T-helper 1 cell treated with Interleukin-12 subunit alpha and Interleukin-12 subunit beta and Interleukin-4 antibody, amounts not matched to agents 30 μg/mL and 1 μg/mL, for 36 hours (primary cell): Measurements from ENCODE around the gene ULBP1.
"Not testable (repeated sequence)": the region's sequence is repeated elsewhere in the genome, so short reads cannot be mapped to it uniquely, and the experiment has no call there.

Experiments used
- H3K27ac Mint-ChIP-seq: one replicate; pipeline ENCODE4 v1.8.0; 2021; ENCODE audit warnings: mild to moderate bottlenecking, mixed read lengths
- H3K27me3 Mint-ChIP-seq: one replicate; pipeline ENCODE4 v1.8.0; 2021; ENCODE audit warnings: low read depth, mixed read lengths
- H3K36me3 Mint-ChIP-seq: one replicate; pipeline ENCODE4 v1.8.0; 2021; ENCODE audit warnings: low read depth, mixed read lengths
- H3K4me1 Mint-ChIP-seq: one replicate; pipeline ENCODE4 v1.8.0; 2021; ENCODE audit warnings: low read depth, mixed read lengths
- H3K4me3 Mint-ChIP-seq: one replicate; pipeline ENCODE4 v1.8.0; 2021; ENCODE audit warnings: mild to moderate bottlenecking, moderate library complexity, mixed read lengths
- H3K9me3 Mint-ChIP-seq: one replicate; pipeline ENCODE4 v1.8.0; 2021; ENCODE audit warnings: mixed read lengths

The ULBP1 gene

GRCh38 chr6:149967999-149968398 is 4.3 kb downstream of the ULBP1 start:
- Mint-ChIP-seq H3K4me1 (peaks cover 24% of the 10 kb centered on the region), H3K36me3 (peaks cover 11% of the 10 kb centered on the region), H3K27me3 (peaks cover 88% of the 10 kb centered on the region)
- not testable (repeated sequence) for H3K4me3 Mint-ChIP-seq, H3K27ac Mint-ChIP-seq, H3K9me3 Mint-ChIP-seq

GRCh38 chr6:149968909-149969308 is 5.2 kb downstream of the ULBP1 start:
- H3K4me3 Mint-ChIP-seq, H3K27ac Mint-ChIP-seq, H3K9me3 Mint-ChIP-seq: not testable (repeated sequence)
- H3K27me3 Mint-ChIP-seq, result peaks cover 84% of the 10 kb centered on the region
- peaks cover 11% of the 10 kb centered on the region for H3K36me3 Mint-ChIP-seq
- H3K4me1 Mint-ChIP-seq, result peaks cover 18% of the 10 kb centered on the region

GRCh38 chr6:149969635-149970034 is 5.9 kb downstream of the ULBP1 start:
- Mint-ChIP-seq H3K4me3 (no peak overlapping the region), H3K4me1 (peaks cover 13% of the 10 kb centered on the region), H3K27me3 (peaks cover 84% of the 10 kb centered on the region), H3K27ac (no peak overlapping the region), H3K9me3 (no peaks in the 10 kb centered on the region), H3K36me3 (peaks cover 11% of the 10 kb centered on the region)

- H3K9me3 Mint-ChIP-seq, H3K4me1 Mint-ChIP-seq, H3K4me3 Mint-ChIP-seq, H3K27ac Mint-ChIP-seq, H3K36me3 Mint-ChIP-seq: not testable (repeated sequence)
- peaks cover 87% of the 10 kb centered on the region for H3K27me3 Mint-ChIP-seq
These were observed 10.7 kb downstream of the ULBP1 start for GRCh38 chr6:149974394-149974793.

GRCh38 chr6:149974825-149975224 is 11.1 kb downstream of the ULBP1 start:
- Mint-ChIP-seq H3K4me1 (no peaks in the 10 kb centered on the region), H3K27me3 (peaks cover 87% of the 10 kb centered on the region), H3K27ac (no peak overlapping the region), H3K9me3 (no peaks in the 10 kb centered on the region), H3K4me3 (no peak overlapping the region), H3K36me3 (peaks cover 2% of the 10 kb centered on the region)

GRCh38 chr6:149975400-149975799 is 11.7 kb downstream of the ULBP1 start:
- Mint-ChIP-seq H3K4me3 (no peak overlapping the region), H3K27me3 (peaks cover 86% of the 10 kb centered on the region), H3K27ac (peak overlapping the region; percentile 4), H3K4me1 (no peaks in the 10 kb centered on the region), H3K9me3 (no peaks in the 10 kb centered on the region), H3K36me3 (peaks cover 2% of the 10 kb centered on the region)

GRCh38 chr6:149977221-149977620 is 13.5 kb downstream of the ULBP1 start:
- Mint-ChIP-seq H3K36me3 (peaks cover 2% of the 10 kb centered on the region), H3K4me1 (peaks cover 4% of the 10 kb centered on the region), H3K27me3 (peaks cover 91% of the 10 kb centered on the region), H3K4me3 (no peak overlapping the region), H3K27ac (no peak overlapping the region), H3K9me3 (no peaks in the 10 kb centered on the region)

- H3K27ac Mint-ChIP-seq, result no peak overlapping the region
- no peaks in the 10 kb centered on the region for H3K36me3 Mint-ChIP-seq
- H3K4me3 Mint-ChIP-seq, result no peak overlapping the region
- no peaks in the 10 kb centered on the region for H3K9me3 Mint-ChIP-seq
- peaks cover 4% of the 10 kb centered on the region for H3K4me1 Mint-ChIP-seq
- H3K27me3 Mint-ChIP-seq, result peaks cover 94% of the 10 kb centered on the region
These were observed 14.9 kb downstream of the ULBP1 start for GRCh38 chr6:149978610-149979009.

GRCh38 chr6:149979293-149979692 is 15.6 kb downstream of the ULBP1 start:
- Mint-ChIP-seq H3K9me3 (no peaks in the 10 kb centered on the region), H3K36me3 (no peaks in the 10 kb centered on the region), H3K27ac (no peak overlapping the region), H3K4me1 (peaks cover 4% of the 10 kb centered on the region), H3K4me3 (no peak overlapping the region), H3K27me3 (peaks cover 94% of the 10 kb centered on the region)

- Mint-ChIP-seq H3K4me3 (no peak overlapping the region), H3K9me3 (peaks cover 8% of the 10 kb centered on the region), H3K36me3 (peaks cover 2% of the 10 kb centered on the region), H3K4me1 (peaks cover 5% of the 10 kb centered on the region), H3K27ac (no peak overlapping the region), H3K27me3 (peaks cover 96% of the 10 kb centered on the region)
These were observed 19.4 kb downstream of the ULBP1 start for GRCh38 chr6:149983145-149983544.

- no peak overlapping the region for H3K4me3 Mint-ChIP-seq
- peaks cover 5% of the 10 kb centered on the region for H3K36me3 Mint-ChIP-seq
- H3K27ac Mint-ChIP-seq, result no peak overlapping the region
- peaks cover 98% of the 10 kb centered on the region for H3K27me3 Mint-ChIP-seq
- H3K4me1 Mint-ChIP-seq, result peaks cover 15% of the 10 kb centered on the region
- peaks cover 12% of the 10 kb centered on the region for H3K9me3 Mint-ChIP-seq
These were observed 21.0 kb downstream of the ULBP1 start for GRCh38 chr6:149984773-149985172.

- Mint-ChIP-seq H3K4me3 (no peak overlapping the region), H3K27me3 (peaks cover 100% of the 10 kb centered on the region), H3K4me1 (peaks cover 21% of the 10 kb centered on the region), H3K36me3 (peaks cover 7% of the 10 kb centered on the region), H3K9me3 (peaks cover 12% of the 10 kb centered on the region), H3K27ac (no peak overlapping the region)
These were observed 21.8 kb downstream of the ULBP1 start for GRCh38 chr6:149985481-149985937.

GRCh38 chr6:149987602-149988107 is 23.9 kb downstream of the ULBP1 start:
- Mint-ChIP-seq H3K4me1 (peaks cover 29% of the 10 kb centered on the region), H3K36me3 (peaks cover 7% of the 10 kb centered on the region), H3K27ac (no peak overlapping the region), H3K9me3 (peaks cover 12% of the 10 kb centered on the region), H3K4me3 (no peak overlapping the region), H3K27me3 (peaks cover 98% of the 10 kb centered on the region)

- peaks cover 29% of the 10 kb centered on the region for H3K4me1 Mint-ChIP-seq
- peaks cover 7% of the 10 kb centered on the region for H3K36me3 Mint-ChIP-seq
- peaks cover 98% of the 10 kb centered on the region for H3K27me3 Mint-ChIP-seq
- peak overlapping the region; percentile 1 for H3K4me3 Mint-ChIP-seq
- H3K27ac Mint-ChIP-seq, result no peak overlapping the region
- peaks cover 12% of the 10 kb centered on the region for H3K9me3 Mint-ChIP-seq
These were observed 25.0 kb downstream of the ULBP1 start for GRCh38 chr6:149988550-149989346.

- peak overlapping the region; percentile 79 for H3K4me3 Mint-ChIP-seq
- H3K4me1 Mint-ChIP-seq, result peaks cover 32% of the 10 kb centered on the region
- H3K27me3 Mint-ChIP-seq, result peaks cover 97% of the 10 kb centered on the region
- peak overlapping the region; percentile 1 for H3K27ac Mint-ChIP-seq
- H3K9me3 Mint-ChIP-seq, result peaks cover 12% of the 10 kb centered on the region
- peaks cover 7% of the 10 kb centered on the region for H3K36me3 Mint-ChIP-seq
These were observed 26.5 kb downstream of the ULBP1 start for GRCh38 chr6:149990212-149990660.
